MV-4-11 (cell line): ENCODE results near the gene KCNQ1.

ENCODE experiments used
- DNase-seq: peaks from one replicate; lab custom pipeline; 2025; lab: John Stamatoyannopoulos, UW

KCNQ1 gene

GRCh38 chr11:2862395-2863275 lies 417.8 kb downstream of the KCNQ1 start:
- no peak for DNase-seq

- DNase-seq, result peak; percentile 35
Measured at GRCh38 chr11:2863276-2863618, 418.4 kb downstream of the KCNQ1 start.

- no peak for DNase-seq
Measured at GRCh38 chr11:2864901-2865300, 420.1 kb downstream of the KCNQ1 start.

GRCh38 chr11:2865922-2866577 lies 421.2 kb downstream of the KCNQ1 start:
- no peak for DNase-seq

- no peak for DNase-seq
Measured at GRCh38 chr11:2867142-2867541, 422.3 kb downstream of the KCNQ1 start.

GRCh38 chr11:2867722-2868505 lies 423.1 kb downstream of the KCNQ1 start:
- no peak for DNase-seq

GRCh38 chr11:2868506-2869133 lies 423.8 kb downstream of the KCNQ1 start:
- no peak for DNase-seq

GRCh38 chr11:2869134-2869526 lies 424.3 kb downstream of the KCNQ1 start:
- DNase-seq, result no peak

- no peak for DNase-seq
Measured at GRCh38 chr11:2869561-2870427, 425.0 kb downstream of the KCNQ1 start.

- DNase-seq, result no peak
Measured at GRCh38 chr11:2870460-2870859, 425.7 kb downstream of the KCNQ1 start.

GRCh38 chr11:2870969-2871680 lies 426.3 kb downstream of the KCNQ1 start:
- DNase-seq, result no peak

- no peak for DNase-seq
Measured at GRCh38 chr11:2874963-2875362, 430.2 kb downstream of the KCNQ1 start.

- no peak for DNase-seq
Measured at GRCh38 chr11:2877474-2877873, 432.7 kb downstream of the KCNQ1 start.

- DNase-seq, result no peak
Measured at GRCh38 chr11:2878782-2879181, 434.0 kb downstream of the KCNQ1 start.

GRCh38 chr11:2880646-2881045 lies 435.8 kb downstream of the KCNQ1 start:
- DNase-seq, result no peak

GRCh38 chr11:2881076-2881980 lies 436.5 kb downstream of the KCNQ1 start:
- no peak for DNase-seq

GRCh38 chr11:2881981-2882375 lies 437.2 kb downstream of the KCNQ1 start:
- no peak for DNase-seq

GRCh38 chr11:2882396-2883110 lies 437.7 kb downstream of the KCNQ1 start:
- DNase-seq, result no peak

GRCh38 chr11:2883640-2883978 lies 438.8 kb downstream of the KCNQ1 start:
- DNase-seq, result no peak
